SK-MEL-5 (cell line): Measurements from ENCODE around the gene ZNF469. TPM values are rescaled to one million over a fixed set of nuclear protein-coding genes. Genes with fewer than 3 reads are reported as not detected.
"Not testable (repeated sequence)": the region's sequence is repeated elsewhere in the genome, so short reads cannot be mapped to it uniquely, and the experiment has no call there.

Source experiments
- DNase-seq: peaks from one replicate; pipeline ENCODE4 v3.0.0-alpha.2; 2016; ENCODE audit warnings: low read depth, low spot score
- in situ Hi-C: cut with HindIII; loops from 2 replicates; pipeline ENCODE4 v1.10.0; 2016; ENCODE audit warnings: low sequenced_read_pairs, high pct_unique_total_duplicates, low pct_unique_long_range_greater_than_20kb
- total RNA-seq: library from RNA; depleted of rRNA; stranded (reverse); fragments of >200 nt; shearing (Covaris generic); gene quantifications from 2 replicates; pipeline ENCODE4 v1.2.3, GENCODE V29; 2014

Gene ZNF469
- total RNA-seq, 1 experiment from 2014 or later, result not detected

DNA sequence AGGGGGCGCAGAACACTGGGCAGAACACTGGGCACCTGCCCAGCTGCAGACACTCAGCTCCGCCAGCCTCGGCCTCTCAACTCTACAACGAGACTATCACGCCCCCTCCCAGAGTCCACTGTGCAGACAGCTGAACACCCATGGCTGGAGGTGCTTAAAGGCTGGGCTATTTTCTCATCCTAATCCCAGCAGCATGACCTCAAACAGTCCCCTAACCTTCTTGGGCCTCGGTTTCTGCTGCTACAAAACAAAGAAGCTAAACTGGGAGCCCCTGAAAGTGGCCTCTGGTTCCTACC lies 27.7 kb upstream of the ZNF469 start:
- in situ Hi-C loops, result no loop called here

DNA sequence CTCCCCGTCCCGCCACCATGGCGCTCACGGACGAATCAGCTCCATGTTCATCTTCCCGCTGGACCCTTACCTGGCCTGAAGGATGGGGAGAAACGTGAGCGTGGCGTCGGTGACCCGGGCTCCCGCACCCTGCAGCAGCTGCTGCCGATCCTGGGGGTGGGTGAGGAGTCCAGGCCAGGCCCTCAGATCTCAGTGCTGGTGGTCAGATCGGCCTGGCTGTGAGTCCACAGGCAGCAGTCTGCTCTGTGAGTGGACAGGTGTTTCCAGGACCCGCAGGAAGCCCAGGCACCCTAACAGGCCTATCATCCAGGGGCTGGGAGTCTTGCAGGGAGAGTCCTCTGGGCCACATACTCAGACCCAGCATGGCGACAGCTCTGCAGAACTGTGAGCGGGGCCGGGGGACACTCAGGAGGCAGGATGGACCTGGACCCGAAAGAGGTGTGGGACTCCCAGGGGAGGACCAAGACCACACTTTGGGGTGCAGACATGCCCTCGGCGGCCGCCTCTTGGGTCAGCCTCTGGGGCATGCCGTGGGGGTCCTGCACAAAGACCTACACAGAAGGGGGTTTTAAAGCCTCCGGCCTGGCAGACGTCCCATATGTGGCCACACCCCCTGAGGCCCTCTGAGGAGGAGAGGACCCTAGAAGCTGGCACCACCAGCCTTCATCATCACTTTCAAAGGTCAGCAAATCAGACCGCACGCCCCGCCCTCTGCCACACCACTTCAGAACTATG lies 27.2 kb upstream of the ZNF469 start:
- DNase-seq, result no peak
- in situ Hi-C loops, result no loop called here

More for the DNA sequence above, 27.7 kb upstream of the ZNF469 start:
- DNase-seq, result no peak

DNA sequence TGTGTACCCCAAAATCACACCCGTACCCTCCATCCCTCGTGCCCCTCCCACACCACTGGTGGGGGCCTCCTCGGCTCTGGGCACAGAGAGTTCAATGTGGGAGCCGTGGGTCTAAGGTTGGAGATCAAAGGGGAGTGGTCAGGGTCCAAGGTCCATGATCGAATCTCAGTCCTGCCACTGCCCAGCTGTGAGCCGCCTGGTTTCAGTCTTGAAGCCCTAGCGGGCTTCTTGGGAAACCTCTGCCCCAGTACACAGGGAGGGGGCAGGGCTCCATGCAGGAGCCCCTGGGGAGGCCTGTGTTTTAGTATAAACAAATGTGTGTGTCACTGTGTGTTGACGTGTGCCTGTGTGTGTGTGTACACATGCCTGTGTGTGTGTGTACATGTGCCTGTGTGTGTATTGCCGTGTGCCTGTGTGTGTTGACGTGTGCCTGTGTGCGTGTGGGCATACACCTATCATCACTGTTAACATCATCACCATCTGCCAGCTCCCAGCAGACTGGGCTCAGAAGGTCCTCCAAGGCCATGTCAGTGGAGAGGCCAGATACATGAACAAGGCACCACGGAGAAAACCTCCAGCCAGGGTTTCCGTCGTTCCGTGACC lies 26.5 kb upstream of the ZNF469 start:
- no peak for DNase-seq
- in situ Hi-C loops, result no loop called here

DNA sequence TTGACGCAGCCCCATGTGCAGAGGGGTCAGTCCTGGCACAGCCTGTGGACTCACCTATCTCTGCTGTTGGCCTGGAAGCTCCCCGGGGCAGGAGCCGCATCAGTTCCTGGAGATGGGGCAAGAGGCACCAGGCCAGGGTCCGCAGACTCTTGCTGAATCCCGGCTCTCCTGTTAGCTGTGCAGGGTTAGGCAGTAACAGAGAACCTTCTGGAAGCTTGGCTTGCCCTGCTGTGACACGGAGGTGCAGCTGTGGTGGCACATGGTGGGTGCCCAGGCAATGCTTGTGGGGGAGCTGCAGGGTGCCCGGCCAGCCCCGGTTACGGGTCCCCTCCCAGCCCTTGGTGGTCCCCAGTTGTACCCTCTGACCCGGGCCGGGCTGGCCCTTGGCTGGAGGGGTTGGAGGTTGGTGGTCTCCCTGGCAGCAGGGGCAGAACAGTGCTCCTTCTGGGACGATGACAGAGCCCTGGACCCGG lies 26.0 kb upstream of the ZNF469 start:
- no peak for DNase-seq
- in situ Hi-C loops, result no loop called here

DNA sequence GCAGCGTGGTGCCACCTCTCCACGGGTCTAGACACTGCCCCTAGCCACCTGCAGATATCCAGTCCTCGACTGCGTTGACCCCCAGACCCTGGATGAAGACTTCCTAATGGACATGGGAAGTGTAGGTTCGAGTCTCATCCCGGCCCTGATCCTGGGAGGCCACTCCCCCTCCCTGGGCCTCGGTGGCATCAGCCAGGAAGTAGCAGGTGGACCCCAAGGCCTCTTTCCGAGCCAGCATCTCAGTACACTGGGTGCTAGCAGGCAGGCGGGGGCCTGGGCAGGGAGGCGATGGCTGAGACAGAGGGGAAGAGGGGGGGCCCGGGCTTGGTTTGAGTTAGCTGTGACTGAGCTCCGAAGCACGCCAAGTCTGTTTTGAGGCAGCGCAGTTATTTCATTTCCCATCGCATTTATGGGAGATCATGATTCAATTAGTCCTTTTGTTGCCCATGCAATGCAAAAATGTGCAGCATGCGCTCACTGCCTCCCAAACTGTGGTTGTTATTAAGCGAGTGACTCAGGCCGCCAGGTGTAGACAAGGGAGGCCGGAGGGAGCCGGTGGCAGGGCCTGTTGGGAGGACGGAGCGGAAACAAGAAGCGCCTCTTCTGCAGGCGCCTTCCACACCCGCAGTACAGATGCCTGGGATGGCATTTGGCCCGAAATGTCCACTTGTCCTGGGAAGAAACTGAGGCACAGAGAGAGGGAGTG lies 25.3 kb upstream of the ZNF469 start:
- DNase-seq, result no peak
- in situ Hi-C loops, result no loop called here

DNA sequence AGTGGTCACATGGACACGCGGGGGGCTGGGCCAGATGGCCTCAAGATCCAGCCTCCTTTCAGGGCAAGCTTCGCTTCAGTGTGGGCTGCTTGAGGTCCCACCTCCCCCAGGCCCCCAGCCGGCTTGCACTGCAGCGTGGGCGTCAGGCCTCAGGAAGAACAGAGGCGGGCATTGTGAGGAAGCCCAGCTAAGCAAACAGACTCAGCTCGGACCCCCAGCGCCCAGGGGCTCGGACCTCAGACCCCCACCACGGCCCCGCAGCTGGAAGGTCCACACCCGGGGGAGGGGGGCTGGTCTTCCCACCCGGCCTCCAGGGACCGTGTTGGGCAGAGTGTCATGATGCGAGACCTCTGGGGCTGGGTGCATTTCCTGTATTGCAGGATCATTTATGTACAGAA lies 24.7 kb upstream of the ZNF469 start:
- DNase-seq, result no peak
- in situ Hi-C loops, result no loop called here

DNA sequence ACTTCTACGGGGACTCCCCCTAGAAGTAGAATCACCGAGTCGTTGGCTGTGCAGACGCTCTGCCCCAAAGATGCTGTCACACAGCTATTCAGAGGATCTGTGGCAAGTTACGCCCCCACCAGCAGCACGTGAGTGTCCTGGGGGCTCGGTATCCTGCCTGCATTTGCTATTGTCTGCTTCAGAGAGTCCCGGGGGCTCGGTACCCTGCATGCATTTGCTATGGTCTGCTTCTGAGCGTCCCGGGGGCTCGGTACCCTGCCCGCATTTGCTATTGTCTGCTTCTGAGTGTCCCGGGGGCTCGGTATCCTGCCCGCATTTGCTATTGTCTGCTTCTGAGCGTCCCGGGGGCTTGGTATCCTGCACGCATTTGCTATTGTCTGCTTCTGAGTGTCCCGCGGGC lies 23.8 kb upstream of the ZNF469 start:
- in situ Hi-C loops, result no loop called here
- no peak for DNase-seq

DNA sequence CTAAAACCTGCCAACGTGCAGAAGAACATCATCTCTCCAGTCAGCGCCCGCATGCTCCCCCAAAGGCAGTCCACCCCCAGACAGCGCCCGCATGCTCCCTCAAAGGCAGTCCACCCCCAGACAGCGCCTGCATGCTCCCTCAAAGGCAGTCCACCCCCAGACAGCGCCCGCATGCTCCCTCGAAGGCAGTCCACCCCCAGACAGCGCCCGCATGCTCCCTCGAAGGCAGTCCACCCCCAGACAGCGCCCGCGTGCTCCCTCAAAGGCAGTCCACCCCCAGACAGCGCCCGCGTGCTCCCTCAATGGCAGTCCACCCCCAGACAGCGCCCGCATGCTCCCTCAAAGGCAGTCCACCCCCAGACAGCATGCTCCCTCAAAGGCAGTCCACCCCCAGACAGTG lies 22.4 kb upstream of the ZNF469 start:
- DNase-seq, in situ Hi-C loops: not testable (repeated sequence)

DNA sequence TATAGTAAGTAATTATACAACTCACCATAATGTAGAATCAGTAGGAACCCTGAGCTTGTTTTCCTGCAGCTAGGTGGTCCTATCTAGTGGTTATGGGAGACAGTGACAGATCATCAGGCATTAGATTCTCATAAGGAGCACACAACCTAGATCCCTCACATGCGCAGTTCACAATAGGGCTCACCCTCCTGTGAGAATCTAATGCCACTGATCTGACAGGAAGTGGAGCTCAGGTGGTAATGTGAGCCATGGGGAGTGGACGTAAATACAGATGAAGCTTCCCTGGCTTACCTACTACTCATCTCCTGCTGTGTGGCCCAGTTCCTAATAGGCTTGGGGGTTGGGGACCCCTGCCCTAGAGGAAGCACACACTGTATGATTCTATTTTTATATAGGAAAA lies 21.8 kb upstream of the ZNF469 start:
- in situ Hi-C loops, result no loop called here
- no peak for DNase-seq

DNA sequence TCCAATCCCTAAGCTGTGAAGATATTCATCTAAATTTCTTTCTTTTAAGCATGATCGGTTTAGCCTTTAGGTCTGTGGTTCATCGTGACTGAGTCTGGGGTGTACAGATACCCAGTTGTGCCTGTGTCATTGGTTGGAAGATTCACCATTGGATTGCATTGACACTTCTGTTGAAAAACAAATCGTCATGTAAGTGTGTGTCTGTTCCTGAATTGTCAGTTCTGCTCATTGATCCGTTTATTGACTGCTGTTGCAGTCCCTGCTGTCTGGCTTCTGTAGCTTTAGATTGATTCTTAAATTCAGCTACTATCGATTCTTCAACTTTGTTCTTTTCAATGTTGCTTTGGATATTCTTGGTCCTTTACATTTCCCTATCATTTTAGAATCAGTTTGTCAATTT lies 21.0 kb upstream of the ZNF469 start:
- in situ Hi-C loops, result no loop called here

DNA sequence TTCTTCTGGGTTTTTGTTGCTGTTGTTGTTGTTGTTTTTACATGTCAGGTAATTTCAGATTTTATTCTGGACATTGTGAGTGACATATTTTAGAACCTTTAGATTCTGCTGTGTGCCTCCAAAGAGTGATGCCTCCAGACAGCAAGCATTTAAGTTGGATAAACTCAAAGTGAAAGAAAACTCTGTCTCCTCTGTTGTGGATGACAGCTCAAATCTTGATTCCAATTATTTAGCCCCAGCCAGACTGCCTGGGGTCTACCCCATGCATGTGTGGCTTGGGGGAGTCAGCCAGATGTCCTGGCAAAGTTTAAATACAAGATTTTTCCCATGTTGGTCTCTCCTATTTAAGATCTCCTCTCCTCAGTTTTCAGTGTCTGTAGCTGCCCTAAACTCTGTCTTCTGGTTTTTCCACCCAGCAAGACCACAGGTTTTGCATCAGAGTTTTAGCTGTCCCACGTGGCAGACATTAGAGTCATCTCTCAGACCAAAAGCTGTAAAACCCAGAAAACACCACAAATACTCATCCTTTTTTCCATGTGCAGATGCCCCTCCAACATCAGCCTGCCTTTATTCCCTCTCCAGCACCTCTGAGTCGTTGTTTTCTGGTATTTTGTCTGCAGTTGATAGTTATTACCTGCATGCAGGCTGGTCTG lies 19.4 kb upstream of the ZNF469 start:
- no peak for DNase-seq
- in situ Hi-C loops, result no loop called here

More for the DNA sequence above, 21.0 kb upstream of the ZNF469 start:
- DNase-seq, result no peak

DNA sequence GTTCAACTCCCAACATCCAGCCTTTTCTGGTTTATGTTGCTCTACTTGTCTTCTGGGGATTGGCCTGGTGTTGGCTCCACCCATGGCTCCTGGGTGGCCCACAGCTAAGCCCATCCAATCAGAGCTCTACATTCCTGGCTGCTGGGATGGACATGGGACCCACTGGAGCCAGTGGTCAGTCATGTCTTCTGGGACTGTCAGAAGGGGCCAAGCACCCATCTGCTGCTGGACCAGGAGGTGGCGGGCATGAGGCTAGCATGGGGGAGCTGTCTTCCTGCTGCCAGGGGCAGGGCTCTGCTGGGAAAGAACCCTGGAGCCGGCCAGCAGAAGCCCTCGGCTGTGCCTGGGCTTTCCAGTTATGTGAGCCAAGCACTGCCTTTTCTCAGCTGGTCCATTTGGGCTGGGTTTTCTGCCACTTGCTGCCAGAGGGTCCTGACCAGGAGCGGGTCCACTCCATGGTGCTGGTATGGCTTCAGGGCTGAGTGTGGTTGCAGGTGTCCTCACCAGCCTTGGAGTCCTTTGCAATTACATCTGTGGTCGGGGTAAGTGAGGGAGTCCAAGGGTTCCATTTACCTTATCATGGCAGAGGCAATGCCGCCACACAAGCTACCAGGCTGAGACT lies 17.4 kb upstream of the ZNF469 start:
- no peak for DNase-seq
- in situ Hi-C loops, result no loop called here

DNA sequence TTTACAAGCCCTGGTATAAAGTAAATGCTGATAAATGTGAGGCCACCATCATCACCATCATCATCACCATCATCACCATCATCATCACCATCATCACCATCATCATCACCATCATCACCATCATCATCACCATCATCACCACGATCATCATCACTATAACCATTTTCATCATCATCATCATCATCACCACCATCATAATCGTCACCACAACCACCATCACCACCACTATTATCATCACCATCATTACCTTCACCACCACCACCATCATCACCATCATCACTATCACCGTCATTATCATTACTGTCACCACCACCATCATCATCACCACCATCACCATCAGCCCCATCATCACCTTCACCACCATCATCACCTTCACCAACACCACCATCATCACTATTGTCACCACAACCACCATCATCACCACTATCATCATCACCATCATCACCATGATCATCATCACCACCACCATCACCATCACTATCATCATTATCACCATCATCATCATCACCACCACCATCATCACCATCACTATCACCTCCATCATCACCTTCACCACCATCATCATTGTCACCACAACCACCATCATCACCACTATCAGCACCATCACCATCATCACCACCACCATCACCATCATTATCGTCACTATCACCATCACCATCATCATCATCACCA lies 16.6 kb upstream of the ZNF469 start:
- DNase-seq, result no peak
- in situ Hi-C loops, result no loop called here

DNA sequence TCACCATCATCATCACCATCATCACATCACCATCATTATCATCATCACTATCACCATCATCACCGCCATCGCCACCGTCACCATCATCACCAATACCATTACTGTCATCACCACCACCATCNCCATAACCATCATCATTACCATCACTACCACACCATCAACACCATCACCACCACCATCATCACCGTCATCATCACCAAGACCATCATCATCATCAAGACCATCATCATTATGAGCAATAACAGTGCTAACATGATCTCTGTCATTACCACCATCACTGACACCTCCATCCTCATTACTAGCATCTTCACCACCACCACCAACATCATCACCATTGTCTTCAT lies 16.1 kb upstream of the ZNF469 start:
- in situ Hi-C loops, result no loop called here
- no peak for DNase-seq

DNA sequence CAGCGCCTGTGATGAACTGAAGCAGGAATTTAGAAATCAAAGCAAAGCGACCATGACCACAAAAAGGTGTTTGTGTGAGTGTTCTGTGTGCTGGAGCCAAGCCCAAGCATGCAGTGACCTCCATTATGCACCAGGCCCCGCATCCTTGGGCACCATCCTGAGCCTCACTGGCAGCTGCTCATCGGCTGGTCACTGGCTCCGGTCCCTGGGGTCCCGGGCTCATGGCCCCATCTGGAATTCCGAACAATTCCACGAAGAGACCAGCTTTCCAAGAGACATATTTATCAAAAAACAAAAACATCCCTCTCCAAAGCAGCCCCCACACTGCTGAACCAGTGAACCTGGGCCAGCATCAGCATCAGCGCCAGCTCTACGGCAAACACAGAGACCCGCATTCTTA lies 15.2 kb upstream of the ZNF469 start:
- in situ Hi-C loops, result no loop called here
- no peak for DNase-seq

DNA sequence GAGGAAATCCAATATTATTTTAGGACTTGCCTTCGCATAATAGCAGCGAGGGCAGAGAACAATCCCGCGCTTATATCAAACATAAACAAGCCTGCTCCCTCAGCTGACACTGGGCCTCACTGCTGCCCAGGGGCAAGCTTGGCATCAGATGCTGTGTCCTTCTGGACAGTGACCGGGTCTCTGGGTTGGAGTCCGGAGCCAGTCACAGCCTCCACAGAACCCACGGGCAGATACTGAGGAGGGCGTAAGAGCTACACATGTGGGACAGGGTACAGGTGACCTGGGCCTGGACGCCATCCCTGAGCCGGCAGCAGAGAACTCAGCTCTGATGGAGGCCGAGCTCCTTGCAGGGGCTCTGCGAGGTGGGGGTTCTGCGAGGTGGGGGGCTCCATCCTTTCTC lies 14.7 kb upstream of the ZNF469 start:
- in situ Hi-C loops, result no loop called here
- DNase-seq, result no peak

DNA sequence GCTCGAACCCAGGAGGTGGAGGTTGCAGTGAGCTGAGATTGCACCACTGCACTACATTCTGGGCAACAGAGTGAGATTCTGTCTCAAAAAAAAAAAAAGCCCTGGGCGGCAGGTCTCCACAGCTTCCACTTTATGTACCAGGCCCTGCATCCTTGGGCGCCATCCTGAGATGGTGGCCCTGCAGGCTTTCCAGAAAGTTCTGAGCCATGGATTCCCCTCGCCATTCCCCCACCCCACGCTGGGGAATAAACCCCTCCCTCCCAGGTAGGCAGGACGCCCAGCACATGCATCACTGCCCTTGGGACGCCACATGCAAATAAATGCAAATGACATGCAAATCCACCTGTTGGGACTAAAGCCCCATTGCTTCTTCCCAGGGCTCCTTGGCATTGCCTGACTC lies 13.8 kb upstream of the ZNF469 start:
- DNase-seq, result no peak
- in situ Hi-C loops, result no loop called here
